H7 (cell line): ENCODE data around the gene TMEM54. TPM values are rescaled to one million over a fixed set of nuclear protein-coding genes. Genes with fewer than 3 reads are reported as not detected.

Experiments used
- DNase-seq: peaks from one replicate; pipeline ENCODE4 v3.0.0; 2012
- H3K27me3 ChIP-seq: 2 replicates; pipeline ENCODE4 v1.6.0; 2011; ENCODE audit warnings: mild to moderate bottlenecking, low read length; ENCODE audit not compliant: control insufficient read depth, insufficient read depth
- H3K36me3 ChIP-seq: replicated peaks from 2 replicates; pipeline ENCODE4 v1.5.1; 2011; ENCODE audit warnings: low read length; ENCODE audit not compliant: control insufficient read depth, insufficient read depth
- H3K4me3 ChIP-seq: 2 replicates; pipeline ENCODE4 v1.5.1; 2011; ENCODE audit warnings: low read depth, mild to moderate bottlenecking, control low read depth, low read length, moderate library complexity; ENCODE audit not compliant: insufficient read depth
- total RNA-seq: library from RNA; depleted of rRNA; stranded (reverse); fragments of >200 nt; shearing (Covaris generic); gene quantifications from 2 replicates; pipeline ENCODE4 v1.2.3, GENCODE V29; 2014; rRNA removed

TMEM54 gene
- total RNA-seq, 1 experiment from 2014 or later, result 9.8 TPM

DNA sequence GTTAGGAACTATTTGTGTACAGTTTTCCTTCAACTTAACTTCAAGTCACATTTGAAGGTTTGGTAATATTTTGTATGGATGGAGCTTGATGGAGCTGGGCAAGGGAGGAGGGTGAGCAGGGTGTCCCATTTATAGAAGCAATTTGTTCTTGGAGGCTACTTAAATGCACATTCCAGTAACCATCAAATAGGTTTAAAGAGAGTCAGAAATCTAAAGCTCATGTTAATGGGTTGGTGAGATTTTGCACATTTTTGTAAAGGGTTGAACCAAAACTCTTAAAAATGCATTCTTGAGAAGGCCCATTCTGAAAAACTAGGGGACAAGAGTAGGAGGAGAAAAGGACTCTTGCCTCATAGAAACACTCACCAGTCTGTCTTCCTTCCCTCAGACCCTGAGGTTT, 40.6 kb downstream of the TMEM54 start:
- Histone ChIP-seq H3K27me3 (no peaks in the 10 kb centered on the region), H3K4me3 (no peak overlapping the region), H3K36me3 (peaks cover 2% of the 10 kb centered on the region)
- DNase-seq, result no peak

DNA sequence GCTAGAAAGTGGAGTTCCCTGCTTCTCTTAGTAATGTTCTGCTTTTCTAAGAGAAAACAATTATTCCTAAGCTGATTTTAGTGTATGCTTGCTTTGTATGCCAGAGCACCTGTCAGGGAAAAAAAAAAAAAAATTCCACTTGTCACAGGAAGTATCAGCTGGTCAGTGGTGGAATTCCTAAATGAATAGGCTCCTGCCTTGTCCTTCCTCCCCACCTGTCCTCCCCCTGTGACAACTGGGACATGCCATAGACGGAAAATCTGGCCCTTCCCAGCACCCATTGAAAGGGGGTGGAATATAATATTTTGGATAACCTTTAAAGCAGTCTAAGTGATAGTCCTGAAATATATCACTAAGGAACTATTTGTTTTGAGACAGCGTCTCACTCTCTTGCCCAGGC, 41.3 kb downstream of the TMEM54 start:
- Histone ChIP-seq H3K36me3 (peaks cover 2% of the 10 kb centered on the region), H3K27me3 (no peaks in the 10 kb centered on the region), H3K4me3 (no peak overlapping the region)
- no peak for DNase-seq

DNA sequence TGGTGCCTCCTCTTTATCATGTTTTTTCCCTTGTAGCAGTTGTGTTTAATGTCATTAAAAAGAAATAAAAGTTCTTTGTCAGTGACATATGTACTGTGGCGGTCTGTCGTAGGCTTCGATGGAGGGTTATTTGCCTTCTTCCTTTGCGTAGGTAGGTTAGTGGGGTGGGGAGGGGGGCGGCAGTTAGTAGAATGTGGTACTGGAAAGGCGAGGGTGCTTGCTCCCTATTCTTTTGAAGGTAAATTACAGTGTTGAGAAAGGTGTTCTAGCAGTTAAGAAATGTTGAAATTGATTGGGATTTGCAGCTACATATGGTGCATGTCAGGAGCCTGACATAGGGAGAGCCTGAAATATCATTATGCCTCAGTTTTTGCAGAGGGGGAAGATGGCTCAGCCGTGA, 42.4 kb downstream of the TMEM54 start:
- no peak for DNase-seq
- H3K4me3 ChIP-seq, result no peak overlapping the region
- H3K36me3 ChIP-seq, result peaks cover 2% of the 10 kb centered on the region

DNA sequence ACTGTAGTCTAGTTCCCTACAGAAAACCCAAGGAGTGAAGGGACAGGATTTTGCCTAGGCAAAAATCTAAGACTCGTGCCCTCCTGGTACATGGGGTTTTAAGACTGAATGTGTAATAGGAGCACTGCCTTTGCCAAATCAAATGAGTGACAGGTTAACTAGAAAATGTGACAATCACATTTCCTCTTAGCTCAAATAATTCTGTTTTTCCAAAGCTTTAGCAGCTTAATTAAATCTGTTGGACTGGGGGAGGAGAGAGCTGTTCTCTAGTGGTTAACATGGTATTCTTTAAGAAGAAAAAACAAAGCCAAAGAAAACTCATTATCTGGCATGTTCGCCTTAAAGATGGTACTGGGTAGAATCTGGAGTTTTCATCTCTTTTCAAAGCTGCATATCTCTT, 43.1 kb downstream of the TMEM54 start:
- Histone ChIP-seq H3K27me3 (no peaks in the 10 kb centered on the region), H3K4me3 (no peak overlapping the region), H3K36me3 (peaks cover 2% of the 10 kb centered on the region)
- DNase-seq, result no peak

More for the DNA sequence above, 42.4 kb downstream of the TMEM54 start:
- H3K27me3 ChIP-seq, result no peaks in the 10 kb centered on the region

DNA sequence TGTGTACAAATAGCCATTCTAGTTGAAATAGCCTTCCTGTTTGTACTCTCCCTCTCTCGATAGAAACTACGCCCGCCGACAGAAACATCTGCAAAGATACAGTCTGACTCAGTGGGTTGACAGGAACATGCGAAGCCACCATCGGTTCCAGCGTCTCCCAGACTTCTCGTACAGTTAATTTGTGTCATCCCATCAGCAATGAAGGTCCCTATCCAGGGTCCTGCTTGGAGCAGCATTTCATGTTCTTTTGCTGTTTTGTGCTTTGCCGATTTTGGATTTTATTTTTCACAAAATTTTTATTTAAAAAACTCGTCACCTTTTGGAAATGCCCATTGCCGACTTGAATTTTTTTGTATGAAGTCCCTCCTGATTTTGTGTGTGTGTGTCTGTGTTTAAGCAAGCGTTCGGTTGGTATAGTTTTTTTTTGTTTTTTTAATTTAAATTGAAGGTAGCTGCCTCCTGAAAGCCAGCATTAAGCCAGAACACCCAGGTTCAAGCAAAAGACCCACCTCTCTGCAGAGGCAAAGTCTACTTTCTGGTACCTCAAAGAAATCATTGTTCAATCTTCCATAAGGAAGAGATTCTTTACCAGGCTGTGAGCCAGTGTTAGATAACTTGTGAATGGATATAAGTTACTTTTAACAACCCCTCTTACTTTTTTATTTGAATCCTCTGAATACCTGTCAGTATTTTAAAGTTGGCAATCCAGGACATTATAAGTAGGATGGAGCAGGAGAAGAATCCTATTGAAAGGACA, 45.1 kb downstream of the TMEM54 start:
- H3K4me3 ChIP-seq, result no peak overlapping the region
- no peak for DNase-seq
- H3K36me3 ChIP-seq, result peaks cover 1% of the 10 kb centered on the region
- no peaks in the 10 kb centered on the region for H3K27me3 ChIP-seq

DNA sequence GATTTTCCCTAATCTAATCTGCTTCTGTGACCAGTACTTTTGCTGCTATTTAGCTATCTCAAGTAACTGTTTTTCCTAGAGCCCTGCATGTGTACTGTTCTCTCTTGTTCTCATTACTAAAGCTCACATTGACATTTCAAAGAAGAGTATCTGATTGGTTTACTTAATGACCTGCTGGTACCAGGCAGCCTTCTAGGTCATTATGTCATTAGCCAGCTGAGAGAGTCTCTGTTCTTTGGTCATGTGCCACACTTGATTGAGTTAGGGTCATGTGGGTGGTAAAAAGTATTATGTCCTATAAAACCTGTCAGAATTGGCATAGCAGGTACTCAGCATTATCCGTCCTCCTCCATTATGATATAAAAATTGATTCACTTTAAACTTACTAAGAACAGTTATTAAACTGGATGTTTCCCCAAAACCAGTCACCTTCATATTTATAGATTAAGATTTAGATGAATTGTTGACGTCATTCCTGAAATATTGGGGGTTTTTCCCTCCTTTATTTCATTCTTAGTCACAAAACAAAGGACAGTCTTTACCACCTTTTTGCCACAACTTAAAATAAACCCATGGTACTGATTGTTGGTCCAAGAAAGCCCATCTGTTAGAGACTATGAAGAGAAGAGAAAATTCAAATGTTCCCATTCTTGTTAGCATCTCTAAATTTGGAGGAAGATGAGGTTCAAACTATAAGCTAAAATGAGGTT, 52.7 kb downstream of the TMEM54 start:
- Histone ChIP-seq H3K36me3 (peaks cover 1% of the 10 kb centered on the region), H3K4me3 (no peak overlapping the region), H3K27me3 (no peaks in the 10 kb centered on the region)
- no peak for DNase-seq

Other genes with a start within 250 kb of the TMEM54 start
- gene SYNC, start 198.6 kb downstream of the TMEM54 start, total RNA-seq, result 0.07 and 0.45 TPM in 2 replicates
- 239 and 260 TPM in 2 replicates for gene YARS1, start 84.0 kb downstream of the TMEM54 start, total RNA-seq
- gene S100PBP, start 83.7 kb downstream of the TMEM54 start, total RNA-seq, result 83.0 and 83.4 TPM in 2 replicates
- gene FNDC5, start 30.5 kb downstream of the TMEM54 start, total RNA-seq, result 0.63 and 4.4 TPM in 2 replicates
- 0.89 and 2.6 TPM in 2 replicates for gene HPCA, start 14.9 kb downstream of the TMEM54 start, total RNA-seq
- gene RNF19B, start 63.4 kb upstream of the TMEM54 start, total RNA-seq, result 24.9 and 26.7 TPM in 2 replicates
- gene AK2, start 135.5 kb upstream of the TMEM54 start, total RNA-seq, result 151 and 168 TPM in 2 replicates
- gene AZIN2, start 179.8 kb upstream of the TMEM54 start, total RNA-seq, result 0.96 and 2.5 TPM in 2 replicates